Head of caudate nucleus (tissue), 42 donors: ENCODE results near the gene PDE4B.
A peak's percentile ranks its signal among the peaks of the same experiment; 100 is the strongest.
"Not testable (repeated sequence)": the region's sequence is repeated elsewhere in the genome, so short reads cannot be mapped to it uniquely, and the experiment has no call there.

ENCODE experiments used
- DNase-seq, 42 donors: peaks; one replicate each; pipeline versions ENCODE4 v3.0.0 to v3.0.0-alpha.2; 2020 to 2021; ENCODE audit warnings: mixed read lengths in 7 of 42
- intact Hi-C: fragments of 100-400 bp; cut with DNase I; formaldehyde crosslinking; loops from one replicate; pipeline ENCODE4 v1.15.0; 2022

The PDE4B gene

DNA sequence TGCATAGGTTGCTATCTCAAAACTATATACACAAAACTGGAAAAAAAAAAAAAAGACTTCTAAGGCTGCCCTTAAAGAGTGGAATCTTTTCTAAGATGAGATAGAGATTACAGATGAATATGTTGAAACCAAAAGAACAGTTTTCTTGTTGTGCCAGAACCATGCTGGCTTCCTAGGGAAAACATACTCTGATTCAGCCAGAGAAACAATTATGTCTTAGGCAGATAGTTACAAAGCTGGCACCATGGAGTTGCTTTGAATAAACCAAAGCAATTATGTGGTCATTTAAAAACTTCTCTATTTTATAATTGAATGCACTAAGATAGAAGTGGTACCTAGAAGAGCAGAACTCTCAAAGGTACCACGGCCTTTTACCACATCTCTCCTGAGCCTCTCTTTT lies 341.3 kb downstream of the PDE4B start:
- intact Hi-C loops: no loop called here
- no peak for DNase-seq

DNA sequence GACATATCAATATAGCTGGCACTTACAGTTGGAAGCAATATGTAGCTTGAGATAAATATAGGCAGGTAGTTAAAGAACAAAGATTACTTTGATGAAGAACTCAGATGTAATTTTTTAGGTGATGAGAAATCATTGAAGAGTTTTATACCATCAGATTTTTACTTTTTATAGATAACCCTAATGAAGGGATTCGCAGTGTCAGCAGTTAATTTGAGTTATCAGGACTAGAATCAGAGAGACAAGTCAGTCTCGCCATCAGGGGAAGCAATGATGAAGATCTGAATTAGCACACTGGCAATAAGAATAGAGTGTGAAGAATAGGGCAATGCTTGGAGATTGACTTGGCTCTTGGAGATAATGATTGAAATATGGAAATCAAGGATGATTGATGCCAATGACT lies 342.5 kb downstream of the PDE4B start:
- no peak for DNase-seq
- intact Hi-C loops: no loop called here

DNA sequence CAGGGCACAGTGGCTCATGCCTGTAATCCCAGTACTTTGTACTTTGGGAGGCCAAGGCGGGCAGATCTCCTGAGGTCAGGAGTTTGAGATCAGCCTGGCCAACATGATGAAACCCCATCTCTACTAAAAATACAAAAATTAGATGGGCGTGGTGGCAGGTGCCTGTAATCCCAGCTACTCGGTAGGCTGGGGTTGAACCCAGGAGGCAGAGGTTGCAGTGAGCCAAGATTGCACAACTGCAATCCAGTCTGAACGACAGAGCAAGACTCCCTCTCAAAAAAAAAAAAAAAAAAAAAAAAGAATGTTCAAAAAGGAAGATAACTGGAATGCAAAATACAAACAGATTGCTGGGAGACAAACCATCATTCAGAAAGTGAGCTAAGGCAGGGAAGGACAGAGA lies 343.7 kb downstream of the PDE4B start:
- intact Hi-C loops, DNase-seq: not testable (repeated sequence)

DNA sequence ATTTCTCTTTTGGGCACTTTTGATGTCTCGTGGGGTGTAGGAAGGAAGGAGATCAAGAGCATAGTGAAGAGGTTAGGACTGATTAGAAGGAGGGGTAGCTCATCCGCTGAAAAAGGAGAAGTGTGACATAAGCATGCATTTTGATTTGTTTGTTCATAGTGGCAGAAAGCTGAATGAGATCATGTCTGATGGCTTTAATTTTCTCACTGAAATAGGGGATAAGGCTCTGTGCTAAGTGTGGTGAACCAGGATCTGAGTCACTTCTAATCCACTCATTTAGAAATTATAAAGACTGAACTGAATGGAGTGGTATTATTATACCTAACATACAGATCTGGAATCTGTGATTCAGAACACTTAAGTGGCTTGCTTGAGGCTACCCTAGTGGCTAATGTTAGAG lies 344.5 kb downstream of the PDE4B start:
- no peak for DNase-seq
- intact Hi-C loops: no loop called here

DNA sequence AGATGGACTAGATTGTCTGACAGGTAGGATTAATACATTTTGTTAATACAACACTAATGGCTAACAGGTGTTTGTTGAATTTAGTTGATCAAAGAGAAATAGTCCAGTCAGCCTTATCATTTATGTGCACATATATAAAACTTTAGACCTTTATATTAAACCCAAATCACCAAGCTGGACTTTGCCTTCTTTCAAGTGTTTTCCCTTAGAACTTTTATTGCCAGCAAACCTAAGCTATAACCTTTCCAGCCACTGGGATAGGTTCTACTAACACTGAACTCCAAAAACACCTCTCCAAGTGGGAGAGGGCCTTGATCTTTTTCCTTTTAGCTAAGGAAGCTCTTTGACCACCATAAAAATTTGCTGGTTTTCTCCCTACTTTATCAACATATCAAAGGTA lies 345.9 kb downstream of the PDE4B start:
- intact Hi-C loops: no loop called here

DNA sequence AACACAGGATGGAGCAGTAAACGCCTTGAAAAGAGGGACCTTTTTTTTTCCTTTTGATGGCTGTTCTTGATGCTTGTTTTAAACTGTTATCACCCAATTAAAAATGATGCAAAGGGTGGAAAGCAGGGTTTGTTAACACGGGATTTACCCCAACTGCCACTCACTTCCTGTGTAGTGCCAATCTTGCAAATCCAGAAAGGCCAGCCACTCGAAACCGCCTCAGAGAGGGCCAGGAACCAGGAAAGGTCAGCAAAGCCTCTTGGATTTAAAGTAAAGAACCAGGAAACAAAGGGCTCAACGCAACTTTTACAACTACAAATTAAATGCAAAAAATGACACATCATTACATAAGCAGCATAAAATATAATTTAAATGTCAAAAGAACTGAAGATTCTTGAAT lies 347.4 kb downstream of the PDE4B start:
- intact Hi-C loops: loop anchor here (10.0 kb wide), 1 partner anchor 145 kb away; no protein-coding TSS in a partner anchor
- DNase-seq: peak in 1 of 42 donors; percentile 19

More for the DNA sequence above, 345.9 kb downstream of the PDE4B start:
- DNase-seq: no peak

DNA sequence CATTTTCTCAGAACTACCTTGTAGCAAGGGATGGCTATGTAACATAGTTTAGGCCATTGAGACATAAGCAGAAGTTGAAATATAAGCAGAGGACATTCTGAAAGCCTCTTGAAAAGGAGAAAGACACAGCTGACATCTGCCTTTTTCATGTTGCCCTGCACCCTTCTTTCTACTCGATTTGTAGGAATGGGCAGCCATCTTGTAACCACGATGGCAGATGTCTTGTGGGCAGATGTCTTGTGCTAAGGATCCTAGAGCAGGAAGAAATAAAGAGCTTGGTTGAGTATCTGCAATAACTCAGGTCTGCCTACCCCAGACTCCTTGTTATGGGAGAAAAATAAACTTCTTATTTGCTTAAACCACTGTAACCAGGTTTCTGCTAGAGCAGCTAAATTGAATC lies 351.0 kb downstream of the PDE4B start:
- intact Hi-C loops: loop anchor here (10.0 kb wide), 1 partner anchor 149 kb away; no protein-coding TSS in a partner anchor
- no peak for DNase-seq

DNA sequence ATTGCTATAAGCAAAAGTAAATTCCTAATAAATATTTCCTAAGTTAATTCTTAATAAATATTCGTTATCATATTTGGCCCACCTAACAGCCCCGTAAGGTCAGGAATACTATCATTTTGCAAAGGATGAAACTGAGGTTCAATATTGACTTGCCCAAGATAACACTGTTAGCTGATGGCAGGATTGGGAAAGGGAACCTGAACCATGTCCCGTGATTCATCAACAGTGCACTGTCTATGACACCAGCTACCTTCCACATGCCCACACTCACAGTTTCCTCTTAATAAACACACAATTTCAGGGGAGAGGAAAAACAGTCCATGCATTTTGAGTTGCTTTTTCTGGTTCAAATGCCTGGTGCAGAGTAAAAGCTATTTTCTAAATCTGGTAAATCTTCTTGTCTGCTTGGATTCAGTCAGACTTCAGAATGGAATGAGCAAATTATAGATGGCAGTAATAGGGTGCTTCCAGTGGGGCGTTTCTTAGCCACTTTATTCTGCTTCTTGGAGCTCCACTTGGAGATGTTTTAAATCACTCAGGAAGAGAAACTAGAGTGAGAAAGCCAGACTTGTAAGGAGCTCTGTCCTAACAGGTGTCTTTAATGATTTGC lies 354.6 kb downstream of the PDE4B start:
- DNase-seq: no peak
- intact Hi-C loops: loop anchor here (10.0 kb wide), 1 partner anchor 153 kb away; no protein-coding TSS in a partner anchor

DNA sequence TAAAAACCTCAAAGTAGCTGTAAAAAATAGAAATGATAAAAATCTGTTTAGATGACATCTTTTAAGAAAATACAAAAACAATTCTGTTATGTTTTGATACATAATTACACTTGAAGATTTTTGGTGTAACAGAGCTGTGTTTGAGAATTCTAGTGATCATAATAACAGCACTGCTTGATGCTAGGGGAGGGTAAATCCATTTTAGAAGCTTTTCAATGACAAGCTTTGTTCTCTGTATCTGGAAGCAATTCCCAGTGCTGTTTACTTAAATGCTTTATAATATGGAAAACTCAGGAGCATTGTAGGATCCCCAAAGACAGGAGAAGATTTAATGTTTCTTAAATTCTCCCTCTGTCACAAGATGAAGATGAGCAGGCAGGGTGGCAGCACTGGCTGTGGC lies 359.3 kb downstream of the PDE4B start:
- intact Hi-C loops: no loop called here
- no peak for DNase-seq

DNA sequence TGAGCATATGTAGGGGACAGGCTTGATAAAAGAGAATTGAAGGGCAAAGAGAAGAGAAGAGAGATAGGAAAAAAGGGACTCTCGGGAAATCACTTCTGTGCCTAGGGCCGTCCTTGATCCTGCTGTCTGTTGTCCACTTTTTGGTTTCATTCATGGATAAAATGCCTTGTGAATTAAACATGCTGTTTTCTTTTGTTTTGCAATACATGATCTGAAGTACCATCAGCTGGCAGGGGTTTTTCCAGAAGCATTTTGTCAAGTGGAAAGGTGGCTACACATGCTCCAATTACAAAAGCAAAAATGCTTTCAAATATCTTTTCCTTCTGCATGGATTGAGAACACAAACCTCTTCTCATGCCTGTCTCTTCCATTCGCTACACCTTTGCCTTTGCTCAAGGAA lies 361.7 kb downstream of the PDE4B start:
- intact Hi-C loops: no loop called here
- no peak for DNase-seq

DNA sequence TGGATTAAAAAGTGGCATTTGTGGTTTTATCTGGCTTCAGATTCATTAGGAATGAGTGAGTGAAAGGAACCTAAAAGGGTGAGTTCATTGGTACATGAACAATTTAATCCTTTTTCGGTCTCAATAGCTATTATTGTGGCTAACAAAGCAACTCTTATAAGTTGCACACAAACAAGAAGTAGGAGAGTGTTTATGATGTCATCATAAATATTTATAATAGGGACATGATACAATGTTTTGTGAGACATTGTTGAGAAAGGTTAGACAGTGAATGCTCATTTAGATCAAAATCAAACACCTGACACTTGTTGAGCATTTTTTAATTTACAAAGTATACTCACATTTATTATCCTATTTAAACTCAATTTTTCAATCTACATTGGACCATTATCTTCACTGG lies 363.4 kb downstream of the PDE4B start:
- intact Hi-C loops: no loop called here
- DNase-seq: no peak

DNA sequence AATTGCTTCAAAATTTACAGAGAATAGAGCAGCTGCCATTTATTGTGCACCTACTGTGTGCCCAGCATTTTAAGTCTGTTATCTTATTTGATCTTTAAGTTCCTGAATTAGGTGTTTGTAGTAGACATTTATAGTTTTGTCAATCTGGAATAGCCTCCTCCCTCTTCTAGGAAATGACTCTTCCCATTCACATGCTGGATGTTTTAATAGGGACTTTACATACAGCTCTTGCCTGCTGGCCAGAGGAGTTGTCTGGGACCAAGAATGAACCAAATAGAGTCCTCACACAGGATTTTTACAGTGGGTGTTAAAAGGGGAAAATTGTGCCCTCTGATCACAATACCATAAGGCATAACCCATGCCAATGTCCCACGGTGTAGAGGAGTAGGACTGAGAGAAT lies 367.1 kb downstream of the PDE4B start:
- no peak for DNase-seq
- intact Hi-C loops: loop anchor here (10.0 kb wide), 1 partner anchor 155 kb away; no protein-coding TSS in a partner anchor

DNA sequence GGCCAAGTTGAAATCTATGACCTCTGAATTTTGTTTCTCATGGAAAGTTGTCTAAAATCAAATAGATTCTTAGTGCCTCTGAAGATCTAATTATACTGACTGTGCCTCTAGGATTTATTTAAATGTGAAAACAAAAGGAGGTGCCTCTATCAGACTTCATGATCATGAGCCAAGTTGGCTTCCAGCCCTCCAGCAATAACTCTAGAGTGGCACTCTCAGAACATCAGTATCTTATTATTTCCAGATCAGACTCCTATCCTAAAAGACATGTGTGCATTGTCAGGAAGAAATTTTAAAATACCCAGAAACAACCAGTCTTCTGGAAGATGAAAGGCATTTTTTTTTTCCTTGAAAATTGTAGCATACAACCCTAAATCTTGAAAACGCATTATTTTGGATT lies 368.0 kb downstream of the PDE4B start:
- no peak for DNase-seq
- intact Hi-C loops: loop anchor here (10.0 kb wide), 1 partner anchor 156 kb away; no protein-coding TSS in a partner anchor

DNA sequence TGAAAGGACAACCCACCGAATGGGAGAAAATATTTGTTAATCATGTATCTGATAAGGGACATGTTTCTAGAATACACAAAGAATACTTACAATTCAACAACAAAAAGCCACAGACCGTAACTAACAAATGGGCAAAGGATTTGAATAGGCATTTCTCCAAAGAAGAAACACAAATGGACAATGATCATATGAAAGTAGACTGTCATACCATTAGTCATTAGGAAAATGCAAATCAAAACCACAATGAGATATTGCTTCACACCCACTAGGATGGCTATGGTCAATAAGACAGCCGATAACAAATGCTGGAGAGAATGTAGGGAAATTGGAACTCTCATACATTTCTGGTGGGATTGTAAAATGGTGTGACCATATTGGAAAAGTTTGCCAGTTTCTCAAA lies 374.1 kb downstream of the PDE4B start:
- no peak for DNase-seq
- intact Hi-C loops: loop anchor here (10.0 kb wide), 1 partner anchor 162 kb away; no protein-coding TSS in a partner anchor

DNA sequence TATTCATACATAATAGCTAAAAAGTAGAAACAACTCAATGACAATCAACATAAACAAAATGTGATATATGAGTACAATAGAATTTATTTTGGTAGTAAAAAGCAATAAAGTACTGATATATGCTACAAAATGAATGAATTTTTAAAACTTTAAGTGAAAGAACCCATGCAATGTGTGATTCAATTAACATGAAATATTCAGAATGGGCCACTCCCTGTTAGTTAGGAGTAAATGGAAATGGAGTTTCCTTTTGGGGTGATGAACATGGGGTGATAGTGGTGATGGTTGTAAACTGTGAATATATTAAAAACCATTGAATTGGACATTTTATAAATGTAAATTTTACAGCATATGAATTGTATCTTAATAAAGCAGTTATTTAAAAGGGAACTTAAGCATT lies 374.6 kb downstream of the PDE4B start:
- intact Hi-C loops: loop anchor here (10.0 kb wide), 1 partner anchor 162 kb away; no protein-coding TSS in a partner anchor
- no peak for DNase-seq

DNA sequence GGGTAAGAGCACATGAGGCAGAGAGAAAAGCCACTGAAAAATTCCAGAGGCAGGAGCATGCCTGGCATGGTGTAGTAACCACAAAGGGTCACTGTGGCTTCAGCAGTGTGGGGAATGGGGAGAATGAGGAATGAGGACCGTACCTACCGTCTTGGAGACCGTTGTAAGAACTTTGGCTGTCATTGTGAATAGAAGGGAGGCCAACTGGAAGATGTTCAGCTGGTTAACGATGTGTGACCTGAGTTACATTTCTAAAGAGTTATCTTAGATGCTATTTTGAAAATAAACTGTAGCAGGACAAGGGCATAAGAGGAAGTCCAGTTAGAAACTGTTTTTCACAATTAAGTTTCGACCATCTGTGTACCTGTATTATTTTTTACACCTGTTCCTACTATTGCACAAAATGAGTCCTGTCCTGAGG lies 375.8 kb downstream of the PDE4B start:
- intact Hi-C loops: loop anchor here (10.0 kb wide), 1 partner anchor 164 kb away; no protein-coding TSS in a partner anchor
- peak in 6 of 42 donors; percentile 15 to 64 (median 22) for DNase-seq

DNA sequence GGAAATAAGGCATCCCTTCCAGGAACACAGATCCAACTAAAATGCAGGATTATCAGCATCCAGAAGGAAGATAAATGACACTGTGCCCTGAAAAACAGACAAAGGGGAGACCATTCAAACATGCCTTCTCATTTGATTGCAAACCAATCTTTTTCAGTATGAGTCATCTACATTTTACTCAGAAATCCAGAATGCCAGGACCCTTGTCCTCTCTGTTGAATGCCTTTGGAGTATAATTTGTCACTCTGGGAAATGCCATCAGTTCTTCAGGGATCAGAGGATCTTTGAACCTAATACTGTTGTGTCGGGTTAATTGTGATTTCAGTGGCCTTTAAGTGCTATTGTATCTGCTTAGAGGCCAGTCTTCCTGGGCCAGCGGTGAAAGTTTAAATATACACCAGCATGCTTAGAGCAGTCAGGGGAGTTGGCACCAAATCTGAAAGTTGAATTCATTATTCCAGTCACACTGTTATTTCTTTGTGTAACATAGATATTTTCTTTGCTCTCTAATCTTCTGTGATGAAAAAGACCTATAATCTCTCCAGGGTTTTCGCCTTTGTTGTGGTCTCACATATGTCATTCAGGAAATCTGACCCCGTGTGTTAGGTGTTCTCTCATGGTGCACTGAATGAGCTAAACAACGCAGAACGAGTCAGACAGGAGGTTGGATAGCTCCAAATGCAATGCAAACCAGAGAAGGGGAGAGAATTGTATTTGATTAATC lies 376.4 kb downstream of the PDE4B start:
- peak in 1 of 42 donors; percentile 38 for DNase-seq
- intact Hi-C loops: loop anchor here (10.0 kb wide), 1 partner anchor 164 kb away; no protein-coding TSS in a partner anchor

DNA sequence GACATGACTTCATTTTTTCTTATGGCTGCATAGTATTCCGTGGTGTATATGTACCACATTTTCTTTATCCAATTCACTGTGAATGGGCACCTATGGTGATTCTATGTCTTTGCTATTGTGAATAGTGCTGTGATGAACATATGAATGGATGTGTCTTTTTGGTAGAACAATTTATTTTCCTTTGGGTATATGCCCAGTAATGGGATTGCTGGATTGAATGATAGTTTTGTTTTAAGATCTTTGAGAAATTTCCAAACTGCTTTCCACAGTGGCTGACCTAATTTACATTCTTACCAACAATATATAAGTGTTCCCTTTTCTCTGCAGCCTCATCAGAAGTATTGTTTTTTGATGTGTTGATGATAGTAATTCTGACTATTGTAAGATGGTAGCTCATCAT lies 379.6 kb downstream of the PDE4B start:
- intact Hi-C loops: loop anchor here (5.0 kb wide), 1 partner anchor 70 kb away; no protein-coding TSS in a partner anchor
- DNase-seq: no peak

DNA sequence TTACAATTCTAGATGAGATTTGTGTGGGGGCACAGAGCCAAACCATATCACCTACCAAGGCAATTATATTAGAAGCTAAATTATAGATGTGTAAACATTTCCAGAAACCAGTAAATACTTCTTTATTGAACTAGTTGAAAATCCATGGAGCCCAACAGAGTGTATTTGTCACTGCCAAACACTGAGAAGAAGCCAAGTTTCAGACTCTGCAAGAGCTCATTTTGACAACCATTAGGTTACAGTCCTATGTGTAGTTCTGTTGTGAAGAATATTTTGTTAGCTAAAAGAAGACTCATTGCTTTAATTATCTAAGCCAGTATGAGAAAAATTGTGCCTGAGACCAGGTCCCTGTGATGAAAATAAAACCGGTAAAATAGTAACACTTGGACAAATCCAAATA lies 382.4 kb downstream of the PDE4B start:
- intact Hi-C loops: no loop called here

DNA sequence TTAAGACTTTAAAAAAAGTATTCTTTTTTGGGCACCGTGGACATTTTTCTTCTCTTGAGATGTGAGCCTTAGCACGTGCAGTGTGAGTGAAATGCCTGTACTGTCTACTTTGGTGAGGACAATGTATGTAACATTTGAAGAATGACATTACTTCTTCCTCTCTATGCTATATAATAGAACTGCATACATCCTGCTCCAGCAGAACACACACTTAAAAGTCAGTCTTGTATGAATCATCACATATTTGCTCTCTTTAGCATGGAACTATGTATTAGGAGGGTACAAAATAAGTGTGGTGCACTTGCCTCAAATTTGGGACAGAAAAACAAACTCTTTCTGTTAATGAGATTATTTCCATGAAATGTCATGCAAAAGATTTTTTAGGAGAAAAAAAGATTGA lies 382.9 kb downstream of the PDE4B start:
- intact Hi-C loops: no loop called here
- DNase-seq: no peak

More for the DNA sequence above, 382.4 kb downstream of the PDE4B start:
- DNase-seq: no peak
